DMS114 treated with DMSO at 0.1 percent for 48 hours (cell line): ENCODE data around the gene RNF39.
"Not testable (repeated sequence)": the region's sequence is repeated elsewhere in the genome, so short reads cannot be mapped to it uniquely, and the experiment has no call there.

Experiments used
- DNase-seq: peaks from one replicate; lab custom pipeline; 2025; ENCODE audit not compliant: unreplicated experiment; lab: John Stamatoyannopoulos, UW

The RNF39 gene

GRCh38 chr6:30075094-30075789, at the start of gene RNF39:
RNF39 (minus strand) TSS chr6:30075769; CDS start chr6:30075585, 184 bp downstream.
- DNase-seq, result no peak

- no peak for DNase-seq
Observed at GRCh38 chr6:30122515-30122914, 46.9 kb upstream of the RNF39 start.

- DNase-seq, result no peak
Observed at GRCh38 chr6:30121446-30122366, 46.1 kb upstream of the RNF39 start.

DNA sequence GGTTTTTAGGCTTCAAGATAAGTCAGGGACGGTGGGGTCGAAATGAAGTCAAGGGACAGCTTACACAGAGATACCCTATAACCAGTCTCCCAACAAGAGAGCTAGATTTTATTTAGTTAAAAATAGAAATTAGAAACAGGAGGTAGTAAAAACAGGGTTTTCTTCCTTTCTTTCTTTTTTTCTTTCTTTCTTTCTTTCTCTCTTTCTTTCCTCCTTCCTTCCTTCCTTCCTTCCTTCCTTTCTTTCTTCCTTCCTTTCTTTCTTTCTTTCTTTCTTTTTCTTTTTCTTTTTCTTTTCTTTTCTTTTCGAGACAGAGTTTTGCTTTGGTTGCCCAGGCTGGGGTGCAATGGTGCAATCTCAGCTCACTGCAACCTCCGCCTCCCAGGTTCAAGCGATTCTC, 43.1 kb upstream of the RNF39 start:
- not testable (repeated sequence) for DNase-seq

DNA sequence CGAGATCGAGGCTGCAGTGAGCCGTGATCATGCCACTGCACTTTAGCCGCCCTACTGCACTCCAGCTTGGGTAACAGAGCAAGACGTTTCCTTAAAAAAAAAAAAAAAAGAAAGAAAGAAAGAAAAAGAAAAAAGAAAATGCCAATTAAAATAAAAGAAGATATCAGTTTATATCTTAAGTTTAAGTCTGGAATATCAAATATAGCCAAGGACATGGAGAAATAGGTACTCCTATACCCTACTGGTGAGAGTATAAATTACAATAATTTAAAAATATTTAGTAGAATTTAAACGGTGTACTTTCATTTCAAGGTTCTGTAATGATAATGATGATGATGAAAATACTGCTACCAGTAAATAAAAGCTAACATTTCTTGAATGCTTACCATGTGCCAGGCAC, 41.2 kb upstream of the RNF39 start:
- no peak for DNase-seq

DNA sequence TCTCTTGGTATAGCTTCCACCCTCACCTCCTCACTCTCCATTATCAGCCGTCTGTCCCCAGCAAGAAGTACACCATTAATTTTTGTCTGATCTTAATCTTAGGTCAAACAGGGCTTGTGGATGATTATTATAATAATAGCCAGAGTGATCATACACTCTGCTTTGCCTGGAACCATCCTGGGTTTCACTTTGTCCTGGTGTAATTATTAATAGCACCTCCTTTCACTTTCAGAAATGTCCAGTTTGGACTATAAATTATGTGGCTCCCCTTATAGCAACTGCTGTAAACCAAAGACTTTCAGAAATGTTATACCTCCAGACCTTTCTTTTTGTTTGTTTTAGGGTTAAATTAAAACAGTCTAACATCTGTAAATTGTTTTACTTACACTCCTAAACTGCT, 38.3 kb upstream of the RNF39 start:
- DNase-seq, result no peak

GRCh38 chr6:30113003-30113759, 37.6 kb upstream of the RNF39 start, which contains the start of gene TRIM31:
TRIM31 (minus strand) TSS chr6:30113090; CDS start chr6:30112805, 285 bp downstream.
- DNase-seq, result no peak

GRCh38 chr6:30112402-30112994, 36.9 kb upstream of the RNF39 start:
- DNase-seq, result no peak

- DNase-seq, result no peak
Observed at GRCh38 chr6:30111266-30111856, 35.8 kb upstream of the RNF39 start.

- no peak for DNase-seq
Observed at GRCh38 chr6:30104661-30105060, 29.1 kb upstream of the RNF39 start.

- no peak for DNase-seq
Observed at GRCh38 chr6:30103872-30104179, 28.3 kb upstream of the RNF39 start.

- DNase-seq, result peak; percentile 92
Observed at GRCh38 chr6:30102970-30103871, 27.7 kb upstream of the RNF39 start.

DNA sequence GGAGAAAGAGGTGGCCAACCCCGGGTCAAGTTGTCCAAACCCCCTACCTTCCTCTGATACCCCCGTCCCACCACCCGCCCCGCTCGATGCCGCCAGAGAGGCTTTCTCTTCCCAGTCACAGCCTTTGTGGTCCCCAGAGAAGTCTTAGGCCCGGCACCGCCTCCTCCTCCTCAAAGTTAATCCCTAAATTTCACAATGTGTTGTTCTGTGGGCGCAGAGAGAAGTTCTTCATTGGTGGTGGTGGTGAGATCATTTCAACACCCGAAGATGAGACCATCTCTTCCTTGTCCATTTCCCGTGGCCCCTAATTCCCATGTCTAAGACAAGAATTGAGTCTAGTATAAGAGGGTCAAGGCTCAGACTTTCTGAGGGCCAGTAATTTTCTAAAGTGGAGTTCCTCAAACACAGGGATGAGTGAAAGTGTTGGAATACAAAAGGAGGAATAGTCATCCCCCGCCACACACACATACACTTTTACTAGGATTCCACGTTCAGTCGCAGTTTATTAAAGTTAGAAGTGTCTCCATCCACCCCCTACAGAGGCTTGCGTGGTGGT, 26.9 kb upstream of the RNF39 start:
- no peak for DNase-seq

DNA sequence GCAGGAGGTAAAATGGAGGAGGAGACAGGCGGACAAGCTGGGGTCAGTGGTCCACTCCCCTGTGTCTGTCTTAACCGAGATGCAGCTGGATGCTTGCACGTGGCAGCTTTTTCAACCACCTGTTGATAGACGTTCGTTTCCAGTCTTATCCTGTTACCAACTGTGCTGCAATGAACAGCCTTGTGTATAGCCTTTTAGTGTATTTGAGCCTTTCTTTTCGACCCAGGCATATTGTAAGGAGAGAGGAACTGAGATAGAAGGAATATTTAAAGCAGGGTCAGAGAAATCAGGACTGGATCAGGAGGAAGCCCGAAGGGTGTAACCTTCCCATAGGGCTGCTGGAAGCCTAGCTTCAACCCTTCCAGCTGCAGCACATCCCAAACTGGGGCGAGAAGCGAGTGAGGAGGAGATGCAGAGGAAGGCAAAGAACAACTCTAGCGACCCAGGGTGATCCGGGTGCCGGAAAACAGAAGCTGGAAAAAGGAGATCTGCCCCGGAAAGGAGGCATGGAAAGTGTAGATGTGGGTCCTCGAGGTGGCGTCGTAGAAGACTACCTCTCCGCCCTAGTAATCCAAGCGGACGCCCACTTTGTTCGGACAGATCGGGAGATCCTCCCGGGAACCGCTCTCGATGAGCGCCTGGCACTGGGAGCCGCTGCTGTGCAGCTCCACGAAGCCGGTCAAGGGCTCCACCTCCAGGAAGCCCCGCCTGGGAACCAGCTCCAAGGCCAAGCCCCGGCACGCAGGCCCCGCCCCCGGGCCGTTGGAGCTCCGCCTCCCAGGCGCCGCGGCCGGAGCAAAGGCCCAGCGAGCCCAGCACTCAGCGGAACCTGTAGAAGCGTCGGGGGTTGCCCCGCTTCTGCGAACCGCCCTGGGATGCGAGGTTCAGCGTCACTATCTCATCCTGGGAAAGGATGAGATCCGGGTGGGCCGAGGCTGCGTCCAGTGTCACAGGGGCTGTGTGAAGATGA, 26.2 kb upstream of the RNF39 start:
- peak; percentile 81 for DNase-seq

DNA sequence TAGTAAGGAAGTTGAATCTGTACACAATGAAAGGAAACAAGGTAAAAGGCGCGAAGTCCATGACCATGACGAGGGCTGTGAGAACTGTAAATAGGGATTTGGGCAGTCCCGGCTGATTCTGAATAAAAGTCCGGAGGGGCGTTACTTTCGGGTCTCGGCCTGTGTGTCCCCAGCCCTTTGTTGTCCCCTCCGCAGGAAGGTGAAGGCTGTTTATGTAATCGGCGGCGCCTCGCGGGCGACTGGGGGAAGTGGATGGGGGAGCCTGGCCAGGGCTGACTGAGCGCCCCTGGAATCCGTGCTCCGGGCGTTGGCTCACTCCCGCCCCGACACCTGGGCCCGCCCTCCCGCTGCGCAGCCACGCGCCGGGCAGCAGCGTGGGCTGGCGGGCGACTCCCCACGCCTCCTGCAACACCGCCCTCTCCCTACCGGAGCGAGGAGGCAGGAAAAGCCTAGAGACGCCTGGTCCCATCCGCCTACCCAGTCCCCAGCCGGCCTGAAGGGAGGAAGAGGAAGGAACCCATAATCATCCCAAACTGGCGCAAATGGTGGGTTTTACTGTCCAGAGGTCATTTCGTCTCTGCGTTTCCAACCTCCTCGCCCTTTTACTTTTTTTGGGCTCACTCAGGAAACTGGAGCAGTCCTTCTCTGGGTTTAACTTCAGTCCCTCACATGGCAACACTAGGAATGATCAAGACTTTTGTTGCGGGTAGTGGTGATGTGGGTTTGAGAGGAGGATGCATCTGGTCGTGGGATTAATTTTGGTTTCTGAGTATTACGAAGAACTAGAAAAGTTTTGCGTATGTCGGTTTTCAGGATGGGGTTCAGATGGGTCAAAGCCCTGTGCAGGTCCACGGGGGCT, 25.2 kb upstream of the RNF39 start:
- DNase-seq, result no peak

DNA sequence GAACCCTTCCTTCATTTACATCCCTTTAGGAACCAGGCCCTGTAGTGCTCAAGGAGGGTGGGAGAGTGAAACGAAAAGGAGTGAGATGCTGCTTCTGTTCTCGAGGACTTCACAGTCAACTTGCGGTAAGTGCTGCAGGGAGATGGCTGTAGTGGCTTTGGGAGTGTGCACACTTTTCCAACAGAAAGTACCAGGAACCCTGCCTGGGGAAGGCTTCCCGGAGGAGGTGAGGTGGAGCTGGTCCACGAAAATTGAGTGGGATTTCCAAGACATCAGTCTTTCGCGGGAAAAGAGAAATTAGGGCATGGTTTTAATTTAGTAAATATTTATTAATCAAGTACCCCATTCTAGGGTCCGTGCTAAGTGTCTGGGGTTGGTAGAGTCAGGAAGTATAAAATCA, 24.6 kb upstream of the RNF39 start:
- DNase-seq, result no peak
